Fibroblast of the conjunctiva (primary cell): ENCODE results near the gene SNX18.
A peak's percentile ranks its signal among the peaks of the same experiment; 100 is the strongest.
"Not testable (repeated sequence)": the region's sequence is repeated elsewhere in the genome, so short reads cannot be mapped to it uniquely, and the experiment has no call there.

ENCODE experiments used
- DNase-seq: peaks from one replicate; pipeline ENCODE4 v3.0.0-alpha.2; 2010; ENCODE audit warnings: low read depth

Gene SNX18, protein sequence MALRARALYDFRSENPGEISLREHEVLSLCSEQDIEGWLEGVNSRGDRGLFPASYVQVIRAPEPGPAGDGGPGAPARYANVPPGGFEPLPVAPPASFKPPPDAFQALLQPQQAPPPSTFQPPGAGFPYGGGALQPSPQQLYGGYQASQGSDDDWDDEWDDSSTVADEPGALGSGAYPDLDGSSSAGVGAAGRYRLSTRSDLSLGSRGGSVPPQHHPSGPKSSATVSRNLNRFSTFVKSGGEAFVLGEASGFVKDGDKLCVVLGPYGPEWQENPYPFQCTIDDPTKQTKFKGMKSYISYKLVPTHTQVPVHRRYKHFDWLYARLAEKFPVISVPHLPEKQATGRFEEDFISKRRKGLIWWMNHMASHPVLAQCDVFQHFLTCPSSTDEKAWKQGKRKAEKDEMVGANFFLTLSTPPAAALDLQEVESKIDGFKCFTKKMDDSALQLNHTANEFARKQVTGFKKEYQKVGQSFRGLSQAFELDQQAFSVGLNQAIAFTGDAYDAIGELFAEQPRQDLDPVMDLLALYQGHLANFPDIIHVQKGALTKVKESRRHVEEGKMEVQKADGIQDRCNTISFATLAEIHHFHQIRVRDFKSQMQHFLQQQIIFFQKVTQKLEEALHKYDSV

DNA sequence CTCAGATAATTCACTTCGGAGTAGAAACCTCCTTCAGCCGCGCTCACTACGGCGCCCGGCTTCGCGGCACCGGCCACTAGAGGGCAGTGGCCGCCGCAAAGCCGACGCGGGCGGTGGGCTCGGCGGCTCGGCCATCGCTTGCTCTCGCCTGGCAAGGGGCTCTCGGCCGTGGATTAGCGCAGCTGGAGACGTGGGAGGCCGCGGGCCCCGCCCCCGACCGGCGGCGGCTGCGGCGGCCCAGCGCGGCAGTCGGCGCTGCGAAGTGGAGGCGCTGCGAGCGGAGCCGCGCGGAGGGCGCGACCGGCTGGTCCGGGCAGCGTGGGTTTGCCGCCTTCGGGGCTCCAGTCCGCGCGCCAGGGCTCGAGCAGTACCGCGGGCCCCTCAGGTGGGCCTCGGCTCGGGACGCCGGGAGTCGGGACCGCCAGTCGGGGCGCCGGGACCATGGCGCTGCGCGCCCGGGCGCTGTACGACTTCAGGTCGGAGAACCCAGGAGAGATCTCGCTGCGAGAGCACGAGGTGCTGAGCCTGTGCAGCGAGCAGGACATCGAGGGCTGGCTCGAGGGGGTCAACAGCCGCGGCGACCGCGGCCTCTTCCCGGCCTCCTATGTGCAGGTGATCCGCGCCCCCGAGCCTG is at the start of gene SNX18:
Gene SNX18 (plus strand): TSS at position 248 of the 634 bp plus-strand sequence. CDS start 194 bp downstream, at position 442.
- DNase-seq, result peak; percentile 88

DNA sequence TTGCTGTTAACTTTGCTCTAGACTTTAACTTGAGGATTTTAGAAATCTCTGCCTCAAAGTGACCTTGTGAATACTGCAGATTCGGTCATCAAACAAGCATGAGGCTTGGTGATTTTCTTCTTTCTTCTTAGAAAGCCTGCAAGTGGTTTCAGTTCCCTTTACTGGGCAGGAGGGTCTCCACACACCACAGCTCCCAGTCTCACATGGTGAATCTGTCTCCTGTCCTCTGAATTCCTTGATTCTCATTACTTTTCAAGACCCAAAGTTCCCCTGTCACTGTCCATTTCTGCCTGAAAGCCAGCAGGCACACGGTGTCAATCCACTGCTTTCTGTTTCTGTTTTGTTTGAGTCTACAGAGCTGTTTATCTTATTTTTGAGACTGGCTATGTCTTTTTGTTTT is 47.9 kb upstream of the SNX18 start:
- DNase-seq, result no peak

DNA sequence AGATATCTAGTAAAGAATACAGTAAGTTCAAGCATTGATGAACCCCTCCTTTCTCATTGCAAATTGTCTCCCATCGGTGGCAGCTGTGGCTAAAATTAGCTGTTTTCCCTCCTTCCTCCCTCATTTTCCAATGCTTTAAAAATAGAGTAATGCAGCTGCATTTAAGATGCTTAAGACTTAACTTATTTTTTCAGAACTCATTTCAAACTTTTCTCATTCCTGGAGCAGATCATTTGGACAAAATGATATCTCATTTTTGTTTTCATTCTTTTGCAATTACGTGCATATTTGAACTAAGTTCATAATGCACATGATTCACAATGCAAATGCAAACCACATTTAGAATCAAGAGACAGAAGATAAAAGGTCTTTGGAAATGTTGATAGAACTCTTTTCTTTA is 47.4 kb upstream of the SNX18 start:
- DNase-seq, result peak; percentile 50

DNA sequence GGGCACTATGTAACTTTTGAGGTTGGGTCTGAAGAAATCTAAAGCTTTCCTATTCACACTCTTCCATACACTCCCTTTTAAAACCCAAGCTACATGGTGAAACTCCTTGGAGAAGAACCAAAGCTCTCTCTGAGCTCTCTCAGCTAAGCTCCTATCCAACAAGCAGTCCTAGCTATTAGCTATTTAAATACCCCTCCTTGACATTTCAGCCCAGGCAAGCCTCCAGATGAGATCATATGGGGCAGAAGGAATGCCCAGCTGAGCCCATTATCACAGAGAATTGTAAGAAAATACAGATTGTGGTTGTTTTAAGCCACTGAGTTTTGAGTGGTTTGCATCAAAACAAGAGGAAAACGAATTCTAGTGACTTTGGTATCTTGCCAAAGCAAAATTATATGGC is 46.9 kb upstream of the SNX18 start:
- DNase-seq, result peak; percentile 78

DNA sequence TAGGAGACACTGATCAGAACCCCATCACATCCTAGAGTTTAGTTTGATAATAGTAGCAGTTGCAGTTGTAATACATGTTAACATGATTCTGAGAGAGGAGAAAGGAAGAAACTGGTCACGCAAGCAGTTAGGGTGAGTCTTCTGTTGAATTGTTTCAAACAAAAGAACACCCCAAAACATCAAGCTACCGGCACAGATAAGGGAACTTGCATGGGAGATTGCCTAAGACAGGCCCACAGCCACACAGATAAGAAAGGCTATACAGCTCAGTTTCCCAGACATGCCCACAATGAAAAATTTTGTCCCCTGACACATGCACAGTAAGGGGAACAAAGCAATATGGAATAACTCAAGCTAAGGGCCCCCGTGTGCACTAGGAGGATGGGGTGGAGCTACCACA is 46.2 kb upstream of the SNX18 start:
- DNase-seq, result no peak

DNA sequence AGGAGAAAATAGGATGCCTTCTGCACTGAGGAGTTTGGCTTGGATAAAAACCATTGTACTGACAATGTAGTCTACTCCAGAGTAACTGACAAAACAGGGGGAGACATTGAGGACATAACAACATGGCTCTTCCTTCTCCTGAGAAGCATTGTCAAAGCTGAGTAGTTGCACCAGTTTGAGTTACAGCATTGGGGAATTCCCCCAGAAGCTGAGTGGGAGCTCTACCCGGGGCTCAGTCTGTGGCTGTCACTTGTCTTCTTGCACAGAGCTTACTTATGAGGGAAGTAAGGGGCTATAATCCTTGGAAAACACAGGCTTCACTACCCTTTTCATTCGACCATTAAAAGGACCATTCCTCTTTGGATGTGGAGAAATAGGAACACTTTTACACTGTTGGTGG is 40.9 kb upstream of the SNX18 start:
- DNase-seq, result no peak

DNA sequence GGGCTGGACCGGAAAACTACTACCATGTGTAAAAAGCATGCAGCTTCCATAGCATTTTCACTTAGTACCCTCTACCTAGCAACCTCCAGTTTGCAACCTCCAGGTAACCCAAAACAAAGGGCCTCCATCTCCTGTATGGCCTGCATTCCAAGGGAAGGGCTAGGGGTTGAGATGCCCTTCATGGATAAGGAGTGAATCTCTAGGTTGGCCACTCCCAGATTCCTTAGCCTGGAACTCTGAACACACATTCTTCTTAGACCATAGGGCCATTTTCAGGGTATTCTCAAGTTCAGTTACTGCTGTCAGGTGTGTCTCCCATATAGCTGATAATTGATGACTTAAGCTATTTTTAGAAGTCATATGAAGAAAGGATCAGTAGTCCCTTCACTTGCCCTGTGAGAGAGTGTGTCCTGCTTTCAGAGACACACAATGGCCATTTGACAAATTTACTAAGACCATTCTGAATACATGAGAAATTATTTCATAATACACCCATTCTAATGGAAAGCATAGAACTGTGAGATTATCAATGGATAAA is 39.5 kb upstream of the SNX18 start:
- DNase-seq, result no peak

DNA sequence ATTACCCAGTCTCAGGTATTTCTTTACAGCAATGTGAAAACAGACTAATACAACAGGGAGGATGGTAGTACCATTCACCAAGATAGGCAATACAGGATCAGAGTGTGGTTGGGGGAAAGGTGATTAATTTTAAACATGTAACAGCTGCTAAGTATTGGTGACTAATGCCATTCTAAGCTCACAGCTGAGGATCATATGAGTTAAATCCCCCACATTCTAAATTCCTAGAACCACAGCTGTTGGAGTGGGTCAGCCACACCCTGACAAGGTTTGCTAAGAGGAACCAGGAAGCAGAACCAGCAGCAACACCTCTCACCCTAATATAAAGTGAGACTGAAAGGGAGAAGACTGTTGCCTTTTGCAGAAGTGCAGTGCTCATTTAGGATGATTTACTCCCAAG is 37.3 kb upstream of the SNX18 start:
- no peak for DNase-seq

DNA sequence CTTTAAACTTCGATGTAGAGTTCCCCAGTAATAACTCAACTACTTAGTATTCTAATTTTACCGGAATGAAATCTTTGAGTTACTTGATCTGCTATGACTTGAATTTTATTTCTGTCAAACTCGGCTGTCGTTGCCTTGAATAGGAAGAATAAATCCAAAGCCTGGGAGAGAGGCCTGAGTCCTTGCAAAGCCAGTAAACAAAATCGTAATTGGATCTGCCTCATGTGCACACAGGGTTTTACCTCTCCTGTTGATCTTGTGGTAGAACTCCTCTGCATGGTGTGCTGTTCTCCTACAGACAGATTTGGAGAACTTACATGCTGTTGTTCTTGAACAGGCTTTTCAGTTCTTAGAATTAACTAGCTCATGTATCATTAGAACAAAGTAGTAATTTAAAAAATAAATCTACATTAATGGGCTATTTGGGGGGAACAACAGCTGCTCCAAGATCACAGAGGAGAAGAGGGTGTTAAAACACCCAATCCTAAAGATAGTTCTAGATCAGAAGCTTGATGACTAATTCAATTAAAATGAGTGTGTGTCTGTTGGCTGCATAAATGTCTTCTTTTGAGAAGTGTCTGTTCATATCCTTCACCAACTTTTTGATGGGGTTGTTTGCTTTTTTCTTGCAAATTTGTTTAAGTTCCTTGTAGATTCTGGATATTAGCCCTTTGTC is 33.2 kb upstream of the SNX18 start:
- no peak for DNase-seq

DNA sequence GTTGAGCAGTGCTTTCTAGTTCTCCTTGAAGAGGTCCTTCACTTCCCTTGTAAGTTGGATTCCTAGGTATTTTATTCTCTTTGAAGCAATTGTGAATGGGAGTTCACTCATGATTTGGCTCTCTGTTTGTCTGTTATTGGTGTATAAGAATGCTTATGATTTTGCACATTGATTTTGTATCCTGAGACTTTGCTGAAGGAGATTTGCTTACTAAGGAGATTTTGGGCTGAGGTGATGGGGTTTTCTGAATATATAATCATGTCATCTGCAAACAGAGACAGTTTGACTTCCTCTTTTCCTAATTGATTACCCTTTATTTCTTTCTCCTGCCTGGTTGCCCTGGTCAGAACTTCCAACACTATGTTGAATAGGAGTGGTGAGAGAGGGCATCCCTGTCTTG is 31.9 kb upstream of the SNX18 start:
- not testable (repeated sequence) for DNase-seq

DNA sequence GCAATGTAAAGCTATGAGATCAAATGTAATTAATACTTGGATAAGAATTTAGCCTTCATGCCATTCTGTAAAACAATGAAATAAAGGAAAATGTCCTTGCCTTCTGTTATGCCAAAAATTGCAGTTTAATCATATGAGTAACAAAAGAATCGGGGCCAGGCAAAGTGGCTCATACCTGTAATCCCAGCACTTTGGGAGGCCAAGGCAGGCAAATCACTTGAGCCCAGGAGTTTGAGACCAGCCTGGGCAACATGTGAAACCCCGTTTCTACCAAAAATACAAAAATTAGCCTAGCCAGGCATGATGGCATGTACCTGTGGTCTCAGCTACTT is 27.9 kb upstream of the SNX18 start:
- DNase-seq, result not testable (repeated sequence)

DNA sequence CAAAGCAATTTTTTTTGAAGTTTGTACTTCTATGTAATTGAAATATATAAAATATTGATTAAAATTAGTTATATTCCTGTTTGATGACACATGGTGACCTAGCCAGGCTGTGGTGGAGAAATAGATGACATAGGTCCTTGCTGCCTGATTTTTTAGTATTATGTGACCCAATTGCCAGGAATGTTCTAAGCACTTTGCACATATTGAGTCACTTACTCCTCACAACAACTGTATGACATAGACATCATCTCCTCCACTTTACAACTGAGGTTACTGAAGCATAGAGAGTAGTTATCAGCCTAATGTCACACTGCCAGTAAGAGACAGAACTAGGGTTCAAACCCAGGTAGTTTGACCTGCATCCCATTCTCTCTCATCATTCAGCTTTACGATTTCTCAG is 26.2 kb upstream of the SNX18 start:
- no peak for DNase-seq

DNA sequence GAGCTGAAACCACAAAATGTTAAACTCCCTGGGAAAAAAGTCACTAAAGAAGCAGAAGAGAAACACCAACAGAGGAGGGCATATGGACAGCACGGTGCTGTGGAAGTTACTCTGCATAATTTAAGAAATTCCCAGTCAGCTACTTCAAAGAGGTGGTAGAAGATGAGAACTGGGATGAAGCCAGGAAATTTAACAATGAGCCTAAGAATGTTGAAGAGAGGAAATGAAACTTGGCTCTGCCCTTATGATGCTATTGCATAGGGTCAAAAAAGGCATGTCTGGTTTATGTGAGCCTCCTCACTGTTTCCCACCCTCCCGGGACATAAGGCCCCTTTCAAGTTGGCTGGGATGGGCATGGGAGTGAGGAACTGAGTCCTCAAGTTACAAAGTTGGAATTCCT is 25.4 kb upstream of the SNX18 start:
- DNase-seq, result no peak

DNA sequence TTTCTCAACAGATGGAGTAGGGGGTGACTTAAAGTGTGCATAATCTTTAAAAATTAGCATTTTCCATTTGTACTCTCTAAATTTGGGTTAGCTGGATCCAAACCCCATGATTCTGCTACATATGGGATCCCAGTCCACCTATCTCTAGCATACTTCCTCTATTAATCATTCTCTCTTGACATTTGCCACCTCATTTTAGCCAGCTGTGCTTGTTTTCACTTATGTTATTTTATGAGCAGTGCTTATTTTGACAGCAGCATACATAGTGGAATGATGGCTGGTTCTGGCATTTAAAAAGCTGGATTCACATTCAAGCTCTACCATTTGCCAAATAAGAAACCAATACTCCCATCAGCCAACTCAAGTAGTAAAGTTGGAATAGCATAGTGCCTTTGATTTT is 22.5 kb upstream of the SNX18 start:
- DNase-seq, result no peak

DNA sequence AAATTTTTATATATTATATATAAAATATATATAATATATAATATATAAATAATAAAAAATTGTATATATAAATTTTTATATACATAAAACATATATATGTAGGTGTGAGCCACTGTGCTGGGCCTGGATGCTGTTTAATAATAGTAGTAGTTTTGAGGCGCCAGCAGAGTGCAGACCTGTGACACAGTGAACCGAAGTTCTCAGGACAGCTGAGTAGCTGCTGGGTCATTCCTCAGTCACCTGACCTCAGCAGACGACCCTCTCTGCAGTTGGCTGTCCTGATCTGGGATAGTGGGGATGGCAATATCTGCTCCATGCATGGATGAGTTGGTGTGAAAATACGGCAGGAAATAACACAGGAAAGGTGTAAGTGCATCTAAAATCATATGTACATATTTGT is 3.3 kb upstream of the SNX18 start:
- no peak for DNase-seq

DNA sequence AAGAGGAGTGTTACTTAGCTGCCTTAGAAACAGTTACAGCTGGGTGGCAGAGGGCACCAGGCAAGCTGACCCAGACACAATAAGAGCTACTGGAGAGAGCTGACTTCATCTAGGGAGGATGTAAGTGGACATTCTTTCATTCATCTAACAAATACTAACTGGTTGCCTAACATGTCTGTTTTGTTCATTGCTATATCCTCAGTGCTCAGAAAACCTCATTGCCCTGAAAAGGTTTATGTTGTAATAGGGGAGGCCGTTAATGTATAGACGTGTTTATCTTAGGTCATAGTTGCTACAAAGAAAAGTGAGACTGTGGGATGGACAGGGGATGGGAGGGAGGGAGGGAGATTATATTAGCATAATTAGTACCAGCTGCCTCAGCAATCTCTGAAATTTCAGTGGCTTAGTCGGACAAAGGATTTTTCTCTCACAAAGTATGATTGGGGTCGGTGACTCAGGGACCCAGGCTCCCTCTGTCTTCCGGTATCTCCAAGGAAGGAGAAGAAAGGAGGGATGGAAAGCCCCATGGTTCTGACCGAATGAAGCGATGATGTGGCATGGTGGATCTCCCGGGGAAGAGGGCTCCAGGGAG is 2.6 kb upstream of the SNX18 start:
- DNase-seq, result peak; percentile 44

DNA sequence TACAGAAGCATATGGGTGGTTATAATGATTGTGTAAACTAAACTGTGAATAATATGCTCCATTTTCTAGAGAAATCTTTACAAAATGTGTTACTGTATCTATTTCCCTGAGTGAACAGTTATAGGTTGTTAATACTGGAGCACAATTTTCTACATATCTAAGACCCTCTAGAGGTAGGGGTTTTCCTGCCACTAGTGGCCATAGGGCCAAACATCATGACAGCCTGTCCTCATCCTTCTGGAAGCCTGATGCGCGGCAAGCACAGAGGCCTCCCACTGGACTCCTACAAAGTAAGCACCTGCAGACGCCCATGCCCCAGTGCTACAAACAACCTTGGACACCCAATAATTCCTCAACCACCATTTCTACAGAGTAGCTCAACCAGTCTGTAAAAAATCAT is 1.9 kb upstream of the SNX18 start:
- DNase-seq, result no peak

DNA sequence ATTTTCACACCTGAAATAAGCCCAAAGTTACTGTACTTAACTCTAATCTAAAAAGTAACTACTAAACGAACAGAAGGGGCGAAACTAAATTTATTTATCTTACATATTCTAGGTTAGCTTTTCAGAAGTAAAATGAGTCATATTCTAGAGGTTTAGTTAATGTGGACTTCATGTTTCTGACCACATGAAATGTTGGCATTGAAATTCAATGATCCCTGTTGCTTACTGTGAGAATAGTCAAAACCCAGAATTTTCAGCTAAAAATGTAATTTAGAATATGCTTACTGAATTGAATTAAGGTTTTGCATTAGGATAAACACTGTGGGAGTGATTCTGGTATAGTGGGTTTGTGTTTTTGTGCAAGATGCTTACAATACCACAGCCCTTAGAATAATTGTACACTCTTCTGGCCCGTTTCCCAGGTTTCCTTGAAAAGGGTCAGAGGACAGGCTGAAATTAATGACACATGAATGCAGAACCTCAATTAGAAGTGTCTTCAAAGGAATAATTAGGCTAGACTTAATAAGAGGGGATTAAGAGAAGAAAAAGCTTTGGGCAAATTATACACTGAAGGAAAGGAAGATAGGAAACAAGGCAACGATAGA is 1.4 kb upstream of the SNX18 start:
- DNase-seq, result no peak

DNA sequence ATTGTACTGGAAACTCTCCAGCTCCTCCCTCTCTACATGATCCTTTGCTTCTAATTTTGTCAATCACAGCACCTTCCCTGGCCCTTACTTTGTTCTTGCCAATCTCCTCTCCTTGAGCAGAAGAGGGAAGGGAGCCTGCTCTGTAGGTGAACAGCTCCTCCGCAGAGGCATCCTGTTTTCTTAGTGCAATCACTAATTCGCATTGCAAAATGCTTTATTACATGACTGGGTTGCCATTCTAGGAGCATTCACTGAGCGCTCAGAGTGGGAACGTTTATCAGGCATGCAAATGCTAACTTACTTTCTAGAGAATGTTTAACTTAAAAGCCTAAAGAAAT is 416 bp upstream of the SNX18 start:
- no peak for DNase-seq

DNA sequence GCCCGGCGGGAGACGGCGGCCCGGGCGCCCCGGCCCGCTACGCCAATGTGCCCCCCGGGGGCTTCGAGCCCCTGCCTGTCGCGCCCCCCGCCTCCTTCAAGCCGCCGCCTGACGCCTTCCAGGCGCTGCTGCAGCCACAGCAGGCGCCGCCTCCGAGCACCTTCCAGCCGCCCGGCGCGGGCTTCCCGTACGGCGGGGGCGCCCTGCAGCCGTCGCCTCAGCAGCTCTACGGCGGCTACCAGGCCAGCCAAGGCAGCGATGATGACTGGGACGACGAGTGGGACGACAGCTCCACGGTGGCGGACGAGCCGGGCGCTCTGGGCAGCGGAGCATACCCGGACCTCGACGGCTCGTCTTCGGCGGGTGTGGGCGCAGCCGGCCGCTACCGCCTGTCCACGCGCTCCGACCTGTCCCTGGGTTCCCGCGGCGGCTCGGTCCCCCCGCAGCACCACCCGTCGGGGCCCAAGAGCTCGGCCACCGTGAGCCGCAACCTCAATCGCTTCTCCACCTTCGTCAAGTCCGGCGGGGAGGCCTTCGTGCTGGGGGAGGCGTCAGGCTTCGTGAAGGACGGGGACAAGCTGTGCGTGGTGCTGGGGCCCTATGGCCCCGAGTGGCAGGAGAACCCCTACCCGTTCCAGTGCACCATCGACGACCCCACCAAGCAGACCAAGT is 723 bp downstream of the SNX18 start:
- no peak for DNase-seq

DNA sequence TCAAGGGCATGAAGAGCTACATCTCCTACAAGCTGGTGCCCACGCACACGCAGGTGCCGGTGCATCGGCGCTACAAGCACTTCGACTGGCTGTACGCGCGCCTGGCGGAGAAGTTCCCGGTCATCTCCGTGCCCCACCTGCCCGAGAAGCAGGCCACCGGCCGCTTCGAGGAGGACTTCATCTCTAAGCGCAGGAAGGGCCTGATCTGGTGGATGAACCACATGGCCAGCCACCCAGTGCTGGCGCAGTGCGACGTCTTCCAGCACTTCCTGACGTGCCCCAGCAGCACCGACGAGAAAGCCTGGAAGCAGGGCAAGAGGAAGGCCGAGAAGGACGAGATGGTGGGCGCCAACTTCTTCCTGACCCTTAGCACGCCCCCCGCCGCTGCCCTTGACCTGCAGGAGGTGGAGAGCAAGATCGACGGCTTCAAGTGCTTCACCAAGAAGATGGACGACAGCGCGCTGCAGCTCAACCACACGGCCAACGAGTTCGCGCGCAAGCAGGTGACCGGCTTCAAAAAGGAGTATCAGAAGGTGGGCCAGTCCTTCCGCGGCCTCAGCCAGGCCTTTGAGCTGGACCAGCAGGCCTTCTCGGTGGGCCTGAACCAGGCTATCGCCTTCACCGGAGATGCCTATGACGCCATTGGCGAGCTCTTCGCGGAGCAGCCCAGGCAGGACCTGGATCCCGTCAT is 1.4 kb downstream of the SNX18 start:
- DNase-seq, result no peak
